ENCODE data around the gene SIPA1L3.
"Not testable (repeated sequence)": the region's sequence is repeated elsewhere in the genome, so short reads cannot be mapped to it uniquely, and the experiment has no call there.

The SIPA1L3 gene

DNA sequence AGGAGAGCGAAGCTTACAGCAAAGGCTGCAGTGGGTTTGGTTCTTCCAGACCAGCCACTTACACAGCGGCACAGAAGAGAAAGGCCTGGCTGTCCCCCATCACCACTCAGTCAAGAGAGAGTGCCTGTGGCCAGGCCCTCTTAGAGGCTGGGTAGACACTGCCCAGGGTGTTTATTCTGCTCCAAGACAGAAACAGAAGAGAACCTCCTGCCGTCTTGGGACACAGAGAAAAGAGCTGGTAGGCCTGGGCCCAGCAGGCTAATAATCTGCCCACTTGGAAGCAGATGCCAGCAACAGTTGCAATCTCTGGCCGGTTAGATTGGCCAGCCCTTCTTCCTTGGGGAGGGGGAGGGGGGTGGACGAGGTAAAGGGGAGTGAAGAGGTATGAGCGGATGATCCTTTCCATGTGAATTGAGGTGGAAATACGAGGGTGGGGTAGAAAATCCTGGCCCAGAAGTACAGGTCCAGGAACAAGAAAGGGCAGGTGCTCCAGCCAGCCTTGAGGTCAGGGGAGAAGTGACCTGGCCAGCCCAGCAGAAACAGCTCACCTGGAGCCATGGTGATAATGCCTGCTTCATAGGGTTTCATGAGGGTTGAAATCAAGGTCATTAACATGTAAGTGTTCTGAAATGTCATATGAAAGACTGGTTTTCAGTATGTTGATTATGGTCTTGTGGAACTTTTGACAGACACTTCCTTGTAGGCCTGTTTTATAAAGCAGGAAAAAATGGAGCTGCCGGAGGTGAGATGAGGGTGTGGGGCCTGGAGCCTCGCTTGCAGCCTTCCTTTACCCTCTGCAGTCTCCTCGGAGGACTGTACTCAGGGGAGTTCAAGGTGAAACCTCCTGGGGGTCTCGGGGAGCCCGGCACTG lies 116.9 kb downstream of the SIPA1L3 start:
- no peak for ATAC-seq

DNA sequence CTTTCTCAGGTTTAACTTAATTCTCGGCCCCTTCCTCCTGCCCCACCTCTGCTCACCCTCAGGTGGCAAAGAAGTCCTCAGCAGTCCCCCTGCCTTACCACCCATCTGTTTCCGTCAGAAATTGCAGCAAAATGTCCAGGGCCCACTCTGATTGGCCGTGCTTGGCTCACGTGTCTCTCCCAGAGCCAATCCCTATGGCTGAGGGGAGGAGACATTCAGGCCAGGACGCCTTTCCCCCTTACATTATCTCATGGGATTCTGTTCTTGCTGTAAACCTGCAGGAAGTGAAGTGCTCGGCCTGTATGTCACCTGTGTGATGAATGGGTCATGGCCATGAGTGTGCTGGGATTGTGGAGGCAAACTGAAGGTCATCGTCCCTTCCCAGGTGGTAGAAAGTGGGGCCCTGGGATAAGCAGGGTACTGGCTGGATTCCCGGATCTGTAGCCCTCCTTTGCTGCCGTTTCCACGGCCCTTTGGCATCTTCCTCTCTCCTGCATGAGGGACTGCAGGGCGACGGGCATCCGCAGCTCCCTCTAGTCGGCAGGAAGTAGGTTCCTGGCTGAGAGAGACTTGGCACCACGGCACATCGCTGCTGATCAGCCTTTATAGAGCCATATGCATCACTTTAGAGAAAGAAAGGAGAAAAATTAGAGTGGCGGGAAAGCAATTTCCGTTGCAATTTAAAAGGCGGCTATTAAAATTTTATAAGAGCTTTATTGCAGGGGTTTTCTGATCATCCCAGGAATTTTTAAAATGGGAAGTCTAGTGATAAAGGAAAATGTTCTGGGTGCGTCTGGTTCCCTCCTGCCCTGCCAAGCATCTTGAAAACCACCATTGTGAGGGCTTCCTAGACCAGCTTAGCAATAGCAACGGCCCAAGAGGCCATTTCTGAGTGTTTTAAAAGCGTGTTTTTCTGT lies 118.2 kb downstream of the SIPA1L3 start:
- no peak for ATAC-seq

DNA sequence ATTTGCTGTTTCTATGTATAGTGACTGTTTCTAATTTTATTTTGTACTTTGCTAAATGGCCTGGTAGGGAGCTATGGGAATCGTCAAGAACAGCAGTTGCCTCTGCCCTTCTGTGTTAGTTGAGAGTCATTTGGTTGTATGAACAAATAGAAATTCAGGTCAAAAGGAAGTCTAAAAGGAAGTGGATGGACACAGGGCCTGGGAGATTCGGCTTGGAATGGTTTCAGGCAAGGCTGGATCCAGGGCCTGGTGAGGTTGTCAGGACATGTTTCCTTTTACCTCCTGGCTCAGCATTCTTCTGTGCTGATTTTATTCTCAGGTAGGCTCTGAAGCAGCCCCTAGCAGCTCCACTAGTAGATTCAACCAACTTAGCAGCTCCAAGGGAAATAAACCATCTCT lies 118.9 kb downstream of the SIPA1L3 start:
- no peak for ATAC-seq

DNA sequence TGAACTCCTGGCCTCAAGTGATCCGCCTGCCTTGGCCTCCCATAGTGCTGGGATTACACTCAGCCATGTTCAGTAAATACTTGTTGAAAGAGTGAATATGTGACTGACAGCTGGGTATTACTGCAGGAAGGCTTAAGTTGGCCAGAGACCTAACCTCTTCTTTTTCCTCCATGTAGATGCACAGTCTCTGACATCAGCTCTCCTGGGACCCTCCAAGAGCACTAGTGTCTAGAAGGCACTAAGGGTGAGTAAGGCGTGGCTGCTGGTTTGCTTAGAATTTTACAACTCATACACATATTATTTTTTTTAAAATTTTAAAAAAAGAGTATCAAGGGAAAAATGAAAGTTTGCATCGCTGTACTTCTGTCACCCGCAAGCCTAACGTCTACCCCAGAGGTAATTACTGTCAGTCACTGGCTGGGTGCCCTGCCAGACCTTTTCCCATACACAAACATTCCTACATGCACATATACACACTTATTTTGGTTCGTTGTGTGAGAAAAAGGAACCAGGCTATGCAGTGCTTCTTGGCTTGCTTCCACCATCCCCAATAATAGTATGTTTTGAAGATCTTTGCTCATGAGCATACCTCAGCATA lies 122.0 kb downstream of the SIPA1L3 start:
- ATAC-seq, result no peak

DNA sequence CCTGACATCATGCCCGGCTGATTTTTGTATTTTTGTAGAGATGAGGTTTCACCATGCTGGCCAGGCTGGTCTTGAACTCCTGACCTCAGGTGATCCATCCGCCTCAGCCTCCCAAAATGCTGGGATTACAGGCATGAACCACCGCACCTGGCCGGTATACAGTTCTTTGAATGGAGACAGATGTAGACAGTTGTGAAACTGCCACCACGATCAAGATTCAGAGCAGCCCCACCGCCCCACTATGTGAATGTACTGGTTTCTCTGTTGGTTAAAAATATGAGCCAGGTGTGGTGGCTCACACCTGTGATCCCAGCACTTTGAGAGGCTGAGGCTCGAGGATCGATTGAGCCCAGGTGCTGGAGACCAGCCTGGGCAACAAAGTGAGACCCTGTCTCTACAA lies 123.0 kb downstream of the SIPA1L3 start:
- not testable (repeated sequence) for ATAC-seq

DNA sequence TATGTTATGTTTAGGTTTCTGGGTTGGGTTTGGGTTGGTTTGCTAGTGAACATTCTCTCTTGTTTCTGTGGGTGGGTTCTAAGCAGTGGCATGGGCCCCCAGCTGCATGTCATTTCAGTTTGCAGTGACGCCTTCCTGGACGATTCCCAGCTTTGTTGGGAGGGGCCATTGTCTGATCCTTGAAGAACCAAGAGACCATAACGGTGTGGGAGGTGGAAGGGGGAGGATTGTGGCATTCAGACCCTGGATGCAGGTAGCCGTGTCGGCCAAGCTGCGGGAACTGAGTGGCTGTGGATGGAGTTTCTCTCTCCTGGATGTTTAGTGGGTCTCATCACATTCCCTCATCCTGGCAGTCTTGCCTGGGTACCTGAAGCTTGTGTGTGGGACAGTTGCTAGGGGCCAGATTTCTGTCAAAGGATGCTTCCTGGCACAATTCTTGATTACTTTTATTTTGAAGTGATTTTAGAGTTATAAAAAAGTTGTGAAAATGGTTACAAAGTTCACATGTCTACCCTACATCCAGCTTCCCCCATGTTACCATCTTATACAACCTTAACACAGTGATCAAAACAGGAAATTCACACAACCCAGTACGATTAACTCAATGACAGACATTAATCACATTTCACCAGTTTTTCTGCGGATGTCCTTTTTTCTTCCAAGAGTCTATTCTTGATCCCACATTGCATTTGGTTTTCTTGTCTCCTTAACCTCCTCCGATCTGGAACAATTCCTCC lies 123.8 kb downstream of the SIPA1L3 start:
- ATAC-seq, result no peak

DNA sequence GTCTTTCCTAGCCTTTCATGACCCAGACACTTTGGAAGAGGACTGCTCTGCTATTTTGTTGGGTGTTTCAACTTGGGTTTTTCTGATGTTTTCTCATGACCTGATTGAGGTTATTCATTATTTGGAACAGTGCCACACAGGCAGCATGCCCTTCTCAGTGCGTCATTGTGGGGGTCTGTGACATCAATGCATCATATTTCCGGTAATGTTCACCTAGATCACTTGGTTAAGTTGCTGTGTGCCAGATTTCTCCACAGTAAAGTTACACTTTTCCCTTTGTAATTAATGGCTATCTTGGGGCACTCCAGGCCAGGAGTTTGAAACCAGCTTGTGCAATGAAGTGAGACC lies 124.4 kb downstream of the SIPA1L3 start:
- ATAC-seq, result no peak

DNA sequence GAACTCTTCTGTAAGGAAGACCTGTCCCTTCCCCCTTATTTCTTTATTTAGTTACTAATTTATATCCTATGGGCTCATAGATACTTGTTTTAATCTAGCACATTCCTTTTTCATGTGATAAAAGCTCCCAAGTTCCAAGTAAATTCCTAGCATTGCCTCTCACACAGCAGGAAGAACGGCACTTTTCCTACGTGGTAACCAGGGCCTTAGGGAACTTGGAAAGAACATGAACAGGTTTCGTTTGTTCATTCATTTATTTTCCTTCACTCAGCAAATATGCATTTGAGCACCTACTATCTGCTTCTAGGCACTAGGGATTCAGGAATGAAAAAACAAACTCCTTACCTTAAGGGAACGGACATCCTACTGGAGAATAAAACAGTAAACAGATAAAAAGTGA lies 125.1 kb downstream of the SIPA1L3 start:
- no peak for ATAC-seq

DNA sequence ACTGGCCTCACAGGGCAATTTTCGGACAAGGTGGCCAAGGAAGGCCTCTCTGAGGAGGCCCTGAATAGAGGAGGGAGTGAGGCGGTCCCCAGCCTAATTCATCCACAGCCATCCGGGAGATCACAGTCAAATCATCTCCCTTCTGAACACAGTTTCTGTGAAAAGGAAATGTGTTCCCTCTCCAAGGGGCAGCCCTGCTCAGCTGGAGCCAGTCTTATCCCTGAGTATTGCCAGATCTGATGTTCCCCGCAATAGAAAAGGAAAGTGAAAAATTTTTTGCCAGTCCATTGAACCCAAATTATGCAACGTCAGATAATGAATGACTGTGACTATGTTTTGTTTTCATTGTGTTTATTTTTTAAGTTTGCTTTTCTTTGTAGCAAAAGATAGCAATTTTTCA lies 125.9 kb downstream of the SIPA1L3 start:
- no peak for ATAC-seq

DNA sequence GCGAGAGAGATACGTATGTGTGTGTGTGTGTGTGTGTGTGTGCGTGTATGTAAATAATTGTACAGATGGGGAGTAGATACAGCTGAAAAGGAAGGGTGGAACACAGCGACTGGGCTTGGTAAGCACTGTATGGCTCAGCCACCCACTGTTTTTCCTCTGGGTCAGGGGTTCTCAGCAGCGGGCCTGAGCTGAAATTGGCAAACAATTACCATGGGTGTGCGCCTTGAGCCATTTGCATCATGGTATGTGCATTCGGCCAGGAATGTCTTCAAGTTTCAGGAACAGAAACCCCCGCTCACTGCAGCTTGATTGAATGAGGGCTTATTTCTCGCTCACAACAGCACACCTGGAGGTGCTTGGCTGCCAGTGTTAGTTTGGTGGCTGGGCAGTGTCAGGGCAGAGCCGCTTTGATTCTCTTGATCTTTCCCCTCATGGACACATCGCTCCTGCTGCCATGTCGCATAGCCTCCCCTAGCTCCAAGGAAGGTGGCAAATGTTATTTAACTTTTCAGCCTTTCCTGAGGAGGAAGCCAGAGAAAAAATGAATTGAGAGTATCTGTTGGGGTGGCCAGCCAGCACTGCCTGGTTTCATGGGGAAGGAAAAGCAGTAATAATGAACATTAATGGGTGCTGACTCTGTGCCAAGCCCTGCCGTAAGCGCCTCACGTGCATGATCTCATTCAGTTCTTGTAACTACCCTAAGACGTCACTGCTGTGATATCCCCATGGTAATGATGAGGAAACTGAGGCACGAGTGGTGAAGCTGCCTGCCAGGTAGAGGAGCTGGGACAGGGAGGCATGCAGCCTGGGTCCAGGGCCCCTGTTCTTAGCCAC lies 126.9 kb downstream of the SIPA1L3 start:
- no peak for ATAC-seq

DNA sequence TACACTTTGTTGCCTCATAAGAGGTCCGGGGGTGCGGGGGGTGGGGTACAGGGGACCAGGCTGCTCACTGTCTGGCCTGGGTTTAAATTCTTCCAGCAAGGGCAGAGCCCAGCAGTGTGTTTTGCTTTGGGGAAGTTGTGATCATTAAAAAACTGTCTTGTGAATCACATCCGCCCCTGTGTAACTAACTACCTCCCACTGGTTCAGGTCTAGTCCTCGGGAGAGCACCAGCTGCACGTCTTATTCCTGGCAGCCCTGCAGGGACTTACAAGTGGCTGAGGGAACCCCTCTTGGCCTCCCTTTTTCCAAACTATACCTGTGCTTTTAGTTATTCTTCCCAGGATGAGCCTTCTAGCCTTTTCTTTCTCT lies 127.5 kb downstream of the SIPA1L3 start:
- no peak for ATAC-seq

DNA sequence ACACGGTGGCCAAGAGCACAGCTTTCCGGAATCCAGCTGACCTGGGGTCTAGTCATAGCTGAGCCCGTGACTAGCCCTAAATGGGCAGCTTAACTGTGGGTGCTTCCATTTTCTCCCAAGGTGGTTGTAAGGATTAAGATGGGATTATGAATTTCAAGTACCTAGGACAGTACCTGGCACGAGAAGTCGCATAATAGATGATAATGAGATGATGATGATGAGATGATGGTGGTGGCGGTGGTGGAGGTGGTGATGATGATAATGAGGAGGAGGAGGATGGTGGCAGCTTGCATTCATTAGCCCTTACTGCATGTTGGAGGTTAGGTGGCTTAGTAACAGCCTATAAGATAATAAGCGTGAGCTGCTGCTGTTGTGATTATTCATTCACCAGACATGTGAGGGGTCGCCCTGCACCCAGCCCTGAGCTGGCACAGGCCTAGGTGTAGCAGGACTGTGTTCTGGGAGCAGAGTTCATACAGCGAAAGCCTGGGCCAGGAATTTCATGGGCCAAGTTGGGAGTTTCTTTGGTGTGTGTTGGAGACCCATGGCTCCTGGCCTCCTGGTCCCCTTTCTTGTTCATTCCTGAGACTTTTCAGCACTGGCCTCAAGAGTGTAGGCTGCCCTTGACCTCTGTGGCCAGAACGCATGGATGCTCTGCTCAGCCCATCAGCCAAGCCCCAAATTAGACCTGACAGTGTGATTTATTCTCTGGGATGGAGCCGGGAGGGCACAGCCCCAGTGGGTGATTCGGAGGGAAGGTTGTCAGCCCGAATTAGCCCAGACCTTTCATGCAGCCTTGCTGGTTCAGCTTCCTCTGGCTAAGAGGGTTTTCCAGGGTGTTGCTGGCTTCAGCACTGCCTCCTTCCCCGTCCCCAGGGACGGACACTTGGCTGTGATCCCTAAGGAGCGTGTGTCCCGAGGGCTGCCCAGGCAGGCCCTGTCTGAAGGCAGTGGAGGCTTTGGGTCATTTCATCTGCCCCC lies 128.8 kb downstream of the SIPA1L3 start:
- no peak for ATAC-seq

DNA sequence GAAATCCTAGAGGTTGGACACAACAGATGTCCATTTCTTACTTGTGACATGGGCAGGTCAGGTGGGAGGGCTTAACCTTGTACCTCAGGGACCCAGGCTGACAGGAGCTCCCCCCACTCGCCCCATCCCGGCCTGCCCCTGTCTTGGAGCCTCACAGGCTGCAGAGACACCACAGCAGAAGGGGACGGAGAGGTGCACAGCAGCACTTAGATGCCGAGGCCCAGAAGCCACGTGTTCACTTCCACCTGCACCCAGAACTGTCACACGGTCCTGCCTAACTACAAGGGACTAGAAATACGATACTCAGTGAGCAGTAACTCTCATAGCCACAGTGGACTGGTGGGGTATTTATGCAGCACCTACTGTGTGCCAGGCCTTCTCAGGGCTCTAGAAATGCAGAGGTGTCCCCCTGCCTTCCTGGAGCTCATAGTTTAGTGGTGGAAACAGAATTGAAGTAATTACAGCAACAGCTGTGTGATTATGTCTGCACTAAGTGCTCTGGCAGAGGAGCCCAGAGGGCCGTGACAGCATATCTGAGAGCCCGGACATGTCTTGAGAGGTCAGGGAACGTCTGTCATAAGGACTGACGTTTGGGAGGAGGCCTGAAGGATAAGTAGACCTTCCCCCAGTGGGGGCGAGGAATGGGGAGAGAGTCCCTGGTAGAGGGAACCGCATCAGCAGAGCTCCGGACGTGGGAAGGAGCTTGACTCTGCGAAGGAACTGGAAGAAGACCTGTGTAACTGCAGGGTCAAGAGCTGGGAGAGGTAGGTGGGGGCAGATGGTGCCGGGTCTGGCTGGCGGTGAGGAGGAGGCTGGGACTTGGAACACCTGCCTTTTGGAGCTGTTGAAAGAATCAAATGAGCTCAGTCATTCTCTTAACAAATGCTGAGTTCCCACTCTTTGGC lies 130.0 kb downstream of the SIPA1L3 start:
- ATAC-seq, result no peak

DNA sequence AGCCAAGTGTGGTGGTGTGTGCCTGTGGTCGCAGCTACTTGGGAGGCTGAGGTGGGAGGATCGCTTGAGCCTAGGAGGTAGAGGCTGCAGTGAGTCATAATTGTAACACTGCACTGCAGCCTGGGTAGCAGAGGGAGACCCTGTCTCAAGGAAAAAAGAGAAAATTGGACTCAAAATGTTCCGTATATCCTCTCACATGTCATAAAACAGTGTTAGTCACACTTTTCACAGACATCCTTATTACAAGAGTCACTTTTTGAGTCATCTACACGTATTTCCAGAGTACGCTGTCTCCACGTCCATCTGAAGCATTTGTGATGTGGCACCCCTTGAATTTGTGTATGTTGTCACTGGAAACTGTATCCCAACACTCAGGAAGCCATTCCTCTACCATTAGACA lies 133.0 kb downstream of the SIPA1L3 start:
- ATAC-seq, result peak; percentile 28 to 73

DNA sequence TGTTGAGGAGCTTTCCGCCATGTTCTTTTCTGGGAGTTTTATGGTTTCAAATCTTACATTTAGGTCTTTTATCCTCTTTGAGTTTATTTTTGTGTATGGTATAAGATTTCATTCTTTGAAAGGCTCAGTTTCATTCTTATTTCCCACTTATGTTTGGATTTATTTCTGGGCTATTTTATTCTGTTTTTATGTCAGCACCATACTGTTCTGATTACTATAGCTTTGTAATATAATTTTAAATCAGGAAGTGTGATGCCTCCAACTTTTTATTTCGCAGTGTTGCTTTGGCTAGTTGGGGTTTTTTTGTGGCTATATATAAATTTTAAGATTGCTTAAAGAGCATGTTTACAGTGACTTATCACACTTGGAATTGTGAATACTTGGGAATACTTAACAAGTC lies 135.1 kb downstream of the SIPA1L3 start:
- no peak for ATAC-seq

DNA sequence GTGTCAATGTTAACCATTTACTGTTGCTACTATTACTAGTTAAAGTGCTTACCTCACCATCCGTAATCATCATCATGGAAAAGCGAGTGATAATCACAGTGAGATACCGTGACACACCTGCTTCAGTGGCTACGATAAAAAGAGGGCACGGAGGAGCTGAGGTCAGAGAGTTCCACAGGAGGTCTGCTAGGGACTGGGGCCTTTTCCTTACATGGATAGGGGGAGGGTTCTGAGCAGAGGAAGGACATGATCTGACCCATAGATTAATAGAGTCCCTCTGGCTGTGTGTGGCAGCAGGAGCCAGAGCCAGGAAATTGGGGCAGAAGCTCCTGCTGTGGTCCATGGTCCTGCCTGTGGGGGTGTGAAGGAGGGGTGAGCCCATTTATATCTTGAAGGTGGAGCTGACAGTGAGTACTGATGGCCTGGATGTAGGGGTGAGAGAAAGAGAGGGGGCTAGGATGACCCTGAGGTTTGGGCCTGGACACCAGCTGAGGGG lies 136.7 kb downstream of the SIPA1L3 start:
- no peak for ATAC-seq

DNA sequence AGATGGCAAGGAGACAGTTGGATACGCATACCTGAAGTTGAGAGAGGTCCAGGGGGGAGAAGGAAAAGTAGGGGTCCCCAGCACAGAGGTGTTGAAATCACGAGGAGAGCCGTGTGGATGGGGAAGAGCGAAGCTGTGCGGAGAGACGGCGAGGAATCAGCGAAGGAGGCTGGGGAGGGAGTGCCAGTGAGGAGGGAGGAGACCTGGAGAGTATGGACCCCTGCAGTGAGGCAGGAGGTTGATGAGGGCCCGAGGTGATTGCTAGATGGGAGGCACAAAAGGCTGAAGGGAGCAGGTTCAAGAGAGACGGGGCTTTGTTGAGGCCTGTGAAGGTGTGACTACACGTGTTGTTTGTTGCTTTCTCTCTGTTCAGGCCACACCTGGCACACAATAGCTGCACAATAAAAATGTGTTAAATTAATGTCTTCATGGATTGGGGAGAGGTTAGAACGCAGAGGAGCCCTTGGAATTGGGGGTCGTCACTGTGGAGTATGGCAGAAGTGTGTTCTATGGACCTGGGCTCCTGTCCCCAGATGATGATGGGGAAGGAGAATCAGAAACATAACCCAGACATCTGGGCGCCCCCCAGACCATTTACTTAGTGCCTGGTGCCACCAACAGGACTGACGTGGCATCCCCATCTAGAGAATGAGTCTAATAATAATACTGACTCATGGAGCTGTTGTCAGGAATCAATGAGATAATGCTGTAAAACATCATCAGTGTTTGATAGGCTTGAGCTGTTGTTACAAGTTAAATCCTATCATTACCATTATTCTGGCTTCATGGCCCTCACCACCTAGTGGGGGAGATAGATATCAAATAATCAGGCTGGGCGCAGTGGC lies 137.5 kb downstream of the SIPA1L3 start:
- no peak for ATAC-seq

DNA sequence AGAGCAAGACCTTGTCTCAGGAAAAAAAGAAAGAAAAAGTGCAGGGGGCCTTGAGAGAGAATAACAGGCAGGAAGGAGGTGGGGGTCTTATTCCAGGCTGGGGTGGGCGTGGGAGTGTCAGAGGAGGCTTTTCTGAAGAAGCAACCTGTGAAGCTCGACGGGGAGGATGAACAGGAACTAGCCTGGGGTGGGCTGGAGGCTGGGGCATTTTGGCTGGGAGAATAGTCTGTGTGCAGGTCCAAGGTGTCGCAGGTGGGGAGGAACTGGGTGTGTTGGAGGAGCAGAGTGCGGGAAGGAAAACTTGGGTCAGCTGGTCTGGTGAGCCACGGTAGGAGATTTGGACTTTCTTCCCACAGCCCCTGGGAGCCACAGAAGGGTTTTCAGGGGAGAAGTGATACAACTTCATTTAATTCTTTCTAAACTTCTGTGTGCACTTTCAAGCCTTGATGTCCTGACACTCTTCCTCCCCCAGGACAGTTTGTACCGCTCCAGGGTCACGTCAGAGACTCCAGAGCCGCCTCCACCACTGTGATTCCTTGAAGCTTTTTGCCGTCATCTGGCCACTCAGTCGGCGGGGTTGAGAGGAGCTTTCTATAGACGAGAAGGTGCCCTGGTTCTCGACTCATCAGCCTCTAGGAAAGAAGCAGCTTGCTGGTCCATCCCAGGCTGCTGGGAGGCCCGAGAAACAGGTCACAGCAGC lies 138.7 kb downstream of the SIPA1L3 start:
- no peak for ATAC-seq

Measured in activated CD4-positive, CD25-positive, alpha-beta regulatory T cell treated with anti-CD3 and anti-CD28 coated beads, Interleukin-2, amount 50 U/mL, for 24 hours (primary cell).